NOMO-1 treated with DMSO at 0.1 percent for 48 hours (cell line): Measurements from ENCODE around the gene ARTN.

Experiments used
- DNase-seq: peaks from one replicate; lab custom pipeline; 2025; ENCODE audit not compliant: unreplicated experiment; lab: John Stamatoyannopoulos, UW

ARTN gene

DNA sequence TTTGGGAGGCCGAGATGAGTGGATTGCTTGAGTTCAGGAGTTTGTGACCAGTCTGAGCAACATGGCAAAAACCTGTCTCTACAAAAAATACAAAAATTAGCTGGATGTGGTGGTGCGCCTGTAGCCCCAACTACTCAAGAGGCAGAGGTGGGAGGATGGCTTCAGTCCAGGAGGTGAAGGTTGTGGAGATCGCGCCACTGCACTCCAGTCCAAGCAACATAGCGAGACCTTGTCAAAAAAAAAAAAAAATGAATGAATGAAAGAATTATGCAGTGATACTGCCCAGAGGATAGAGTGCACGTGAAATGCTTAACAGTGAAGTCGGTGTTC lies 35.8 kb downstream of the ARTN start:
- DNase-seq: no peak

- DNase-seq: peak; percentile 97
Measured at GRCh38 chr1:43969746-43970466, 36.3 kb downstream of the ARTN start, which contains the start of gene DPH2. Gene DPH2 (plus strand): TSS chr1:43970010. CDS start chr1:43970176, 166 bp downstream.

DNA sequence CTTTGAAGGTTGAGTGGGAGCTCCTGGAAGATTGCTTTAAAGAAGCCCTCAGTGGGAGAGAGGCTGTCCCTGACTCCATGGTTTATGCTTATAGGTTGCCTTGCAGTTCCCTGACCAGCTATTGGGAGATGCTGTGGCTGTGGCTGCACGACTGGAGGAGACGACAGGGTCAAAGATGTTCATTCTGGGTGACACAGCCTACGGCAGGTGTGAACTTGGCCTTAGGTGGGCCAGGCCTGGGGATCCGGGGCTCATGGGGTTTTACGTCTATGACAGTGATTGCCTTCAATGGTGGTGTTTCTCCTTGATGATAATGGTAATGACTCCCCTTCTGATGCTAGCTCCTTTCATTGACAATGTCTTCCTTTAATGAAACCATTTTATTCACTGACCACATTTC lies 36.9 kb downstream of the ARTN start:
- no peak for DNase-seq

GRCh38 chr1:43970911-43971310 lies 37.3 kb downstream of the ARTN start:
- DNase-seq: no peak

DNA sequence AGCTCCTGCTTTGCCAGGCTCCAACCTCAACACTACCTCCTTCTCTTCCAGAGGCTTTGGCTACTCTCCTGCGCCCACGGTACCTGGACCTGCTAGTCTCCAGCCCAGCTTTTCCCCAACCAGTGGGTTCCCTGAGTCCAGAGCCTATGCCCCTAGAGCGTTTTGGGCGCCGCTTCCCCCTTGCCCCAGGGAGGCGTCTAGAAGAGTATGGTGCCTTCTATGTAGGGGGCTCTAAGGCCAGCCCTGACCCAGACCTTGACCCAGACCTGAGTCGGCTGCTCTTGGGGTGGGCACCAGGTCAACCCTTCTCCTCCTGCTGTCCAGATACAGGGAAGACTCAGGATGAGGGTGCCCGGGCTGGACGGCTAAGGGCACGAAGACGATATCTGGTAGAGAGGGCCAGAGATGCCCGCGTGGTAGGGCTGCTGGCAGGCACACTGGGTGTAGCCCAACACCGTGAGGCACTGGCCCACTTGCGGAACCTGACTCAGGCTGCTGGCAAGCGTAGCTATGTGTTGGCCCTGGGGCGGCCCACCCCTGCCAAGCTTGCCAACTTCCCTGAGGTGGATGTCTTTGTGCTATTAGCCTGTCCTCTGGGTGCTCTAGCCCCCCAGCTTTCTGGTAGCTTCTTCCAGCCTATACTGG lies 37.9 kb downstream of the ARTN start:
- no peak for DNase-seq

- no peak for DNase-seq
Measured at GRCh38 chr1:43973981-43974442, 40.4 kb downstream of the ARTN start.

DNA sequence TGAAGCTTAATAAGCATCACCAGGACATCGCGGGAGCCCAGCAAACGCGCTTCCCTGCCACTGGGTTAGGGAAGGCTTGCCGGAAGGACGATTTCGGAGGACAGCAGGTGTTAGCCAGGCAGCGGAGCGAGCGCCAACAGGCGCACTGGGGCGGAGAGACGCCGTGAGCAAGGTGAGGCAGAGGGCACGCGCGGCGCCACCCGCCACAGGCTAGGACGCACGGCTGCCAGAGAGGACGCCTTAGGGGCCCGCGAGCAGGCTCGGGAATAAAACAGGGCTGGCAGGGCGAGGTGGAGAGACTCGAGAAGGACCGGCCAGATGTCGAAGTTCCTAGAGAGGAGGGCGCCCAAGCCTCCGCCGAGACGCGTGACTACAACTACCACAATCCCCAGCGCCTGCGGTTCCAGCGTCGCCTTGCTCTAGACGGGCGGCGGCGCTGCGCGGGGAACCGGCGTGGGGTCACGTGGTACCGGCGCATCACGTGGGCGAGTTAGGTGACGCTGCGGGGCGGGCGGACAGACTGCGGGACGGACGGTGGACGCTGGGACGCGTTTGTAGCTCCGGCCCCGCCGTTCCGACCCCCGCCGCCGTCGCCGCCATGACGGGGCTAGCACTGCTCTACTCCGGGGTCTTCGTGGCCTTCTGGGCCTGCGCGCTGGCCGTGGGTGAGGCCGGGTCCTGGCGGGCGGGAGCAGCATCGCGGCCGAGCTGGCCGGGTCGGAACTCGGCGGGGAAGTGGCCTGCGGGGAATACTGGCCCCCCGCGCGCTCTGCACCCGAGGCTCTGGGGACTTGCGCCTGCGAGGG lies 41.0 kb downstream of the ARTN start, which contains the start of gene ATP6V0B:
Gene ATP6V0B (plus strand): TSS at position 518 of the 806 bp plus-strand sequence. CDS start 81 bp downstream, at position 599.
- peak; percentile 90 for DNase-seq

- DNase-seq: peak; percentile 71
Measured at GRCh38 chr1:43975249-43975961, 41.8 kb downstream of the ARTN start.

GRCh38 chr1:43976045-43976444 lies 42.4 kb downstream of the ARTN start:
- no peak for DNase-seq

- DNase-seq: no peak
Measured at GRCh38 chr1:43976890-43977289, 43.3 kb downstream of the ARTN start.

DNA sequence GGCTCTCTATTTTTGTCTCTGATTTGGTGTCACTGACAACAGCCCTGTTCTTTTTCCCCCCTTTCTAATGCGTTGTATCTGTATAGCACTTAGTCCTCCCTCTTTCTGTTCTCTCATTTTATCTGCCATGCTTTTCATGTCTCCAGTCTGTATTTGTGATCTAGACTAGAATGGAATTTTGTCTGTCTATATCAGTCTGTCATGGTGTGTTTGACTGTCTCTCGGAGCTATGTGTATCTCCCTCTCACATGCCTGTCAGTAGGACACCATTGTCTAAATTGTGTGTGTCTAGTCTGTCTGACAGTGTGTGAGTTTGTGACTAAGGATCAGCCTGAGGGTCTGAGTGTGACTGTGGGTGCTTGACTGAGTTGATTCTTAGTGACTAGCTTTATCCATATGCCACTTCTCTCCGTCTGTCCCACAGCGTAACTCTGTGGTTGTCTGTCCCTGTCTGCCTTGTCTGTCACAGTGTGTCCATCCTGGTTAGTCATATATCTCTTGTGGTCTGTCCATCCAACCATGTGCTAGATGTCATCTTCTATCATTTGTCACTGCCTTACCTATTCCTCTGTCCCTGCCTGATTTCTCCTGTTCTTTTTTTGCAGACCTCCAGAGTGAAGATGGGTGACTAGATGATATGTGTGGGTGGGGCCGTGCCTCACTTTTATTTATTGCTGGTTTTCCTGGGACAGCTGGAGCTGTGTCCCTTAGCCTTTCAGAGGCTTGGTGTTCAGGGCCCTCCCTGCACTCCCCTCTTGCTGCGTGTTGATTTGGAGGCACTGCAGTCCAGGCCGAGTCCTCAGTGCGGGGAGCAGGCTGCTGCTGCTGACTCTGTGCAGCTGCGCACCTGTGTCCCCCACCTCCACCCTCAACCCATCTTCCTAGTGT lies 44.0 kb downstream of the ARTN start:
- no peak for DNase-seq

DNA sequence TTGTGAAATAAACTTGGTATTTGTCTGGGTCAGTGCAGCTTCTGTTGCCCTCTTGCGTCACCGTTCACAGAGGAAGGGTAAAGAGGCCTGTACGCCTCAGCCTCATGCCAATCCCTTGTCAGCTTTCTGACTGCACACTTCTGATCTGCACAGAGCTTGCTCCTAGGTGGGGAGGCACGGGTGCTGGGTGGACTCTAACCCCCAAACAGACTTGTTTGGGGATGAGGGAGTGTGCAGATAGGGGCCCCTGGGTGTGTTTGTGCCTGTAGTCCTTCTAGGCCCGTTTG lies 44.6 kb downstream of the ARTN start:
- peak; percentile 30 for DNase-seq

DNA sequence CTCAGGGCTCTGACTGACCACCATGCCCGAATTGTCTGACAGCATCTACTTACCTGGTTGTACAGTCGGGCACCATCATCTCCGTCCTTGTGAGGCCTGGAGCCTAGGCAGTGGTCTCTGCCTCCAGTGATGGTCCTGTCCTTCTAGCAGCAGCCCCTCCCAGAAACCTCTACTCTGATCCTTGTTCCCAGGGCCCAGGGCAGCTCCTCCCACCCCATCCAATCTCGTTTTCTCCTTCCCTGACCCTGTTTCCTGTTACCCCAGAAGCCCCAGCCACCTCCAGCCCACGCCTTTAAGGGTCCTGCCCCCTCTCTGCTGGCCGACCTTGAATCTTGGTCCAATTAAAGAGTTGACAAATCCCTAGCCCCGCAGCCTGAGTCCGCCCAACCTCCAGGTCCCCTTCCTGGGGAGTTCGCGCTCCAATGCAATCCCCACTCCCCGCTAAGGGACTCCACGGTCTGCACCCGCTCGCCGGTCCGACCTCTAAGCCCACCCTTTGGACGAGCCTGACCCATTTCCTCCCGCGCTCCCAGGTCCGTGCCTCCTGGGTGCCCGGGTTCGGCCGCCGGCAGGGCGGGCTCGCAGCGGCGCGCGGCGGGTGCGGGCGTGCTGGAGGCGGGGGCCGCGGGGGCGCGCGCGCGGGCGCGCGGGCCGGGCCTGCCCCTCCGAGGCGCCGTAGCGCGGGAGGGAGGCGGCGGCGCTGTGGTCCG lies 45.1 kb downstream of the ARTN start, which contains the start of gene B4GALT2:
Gene B4GALT2 (plus strand): TSS at position 660 of the 710 bp plus-strand sequence. CDS start 1,951 bp downstream, outside the sequence.
- DNase-seq: no peak

DNA sequence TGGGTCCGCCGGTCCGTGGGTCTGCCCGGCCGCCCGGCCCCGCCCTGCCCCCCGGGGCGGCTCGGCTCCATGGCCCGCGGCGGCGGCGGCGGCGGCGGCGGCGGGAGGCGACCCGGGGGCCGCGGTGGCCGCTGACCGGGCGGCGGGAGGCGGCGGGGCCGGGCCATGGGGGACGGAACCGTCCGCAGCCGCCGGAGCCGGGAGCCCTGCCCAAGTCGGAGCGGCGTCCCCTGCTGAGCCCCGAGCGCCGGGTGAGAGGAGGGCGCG lies 45.6 kb downstream of the ARTN start:
- DNase-seq: no peak

DNA sequence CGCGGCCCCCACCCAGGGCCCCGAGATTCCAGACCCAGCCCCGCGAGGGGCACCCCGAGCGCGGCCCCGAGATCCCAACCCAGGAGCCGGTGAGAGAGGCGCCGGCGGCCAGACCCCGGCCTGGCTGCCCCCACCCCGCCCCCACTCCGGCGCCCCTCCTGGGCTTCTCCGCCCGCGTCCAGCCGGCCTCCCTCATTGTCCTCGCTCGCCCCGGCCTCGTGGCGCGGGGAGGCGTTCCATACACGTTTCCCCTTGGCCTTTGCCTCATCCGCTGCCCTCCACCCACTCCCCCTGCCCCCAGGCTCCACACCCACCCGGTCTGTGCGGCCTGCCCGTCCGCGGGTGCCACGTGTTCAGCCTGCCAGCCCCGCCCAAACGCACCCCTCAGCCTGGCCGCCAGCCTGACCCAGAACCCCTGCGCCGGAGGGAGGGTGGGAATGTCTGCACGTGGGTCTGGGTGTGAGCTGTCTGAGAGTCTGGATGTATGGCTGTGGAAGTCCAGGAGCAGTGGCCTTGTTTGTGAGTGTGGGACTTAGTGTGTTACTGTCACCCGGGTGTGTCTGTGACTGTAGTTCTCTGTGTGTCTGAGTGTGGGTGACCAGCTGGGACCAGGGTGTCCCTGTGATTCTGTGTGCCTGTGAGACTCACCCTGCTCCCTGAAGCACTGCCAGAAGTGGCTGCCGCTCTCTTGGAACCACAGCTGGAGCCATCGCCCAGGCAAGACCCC lies 46.1 kb downstream of the ARTN start:
- no peak for DNase-seq

- no peak for DNase-seq
Measured at GRCh38 chr1:43980255-43981134, 46.9 kb downstream of the ARTN start.

DNA sequence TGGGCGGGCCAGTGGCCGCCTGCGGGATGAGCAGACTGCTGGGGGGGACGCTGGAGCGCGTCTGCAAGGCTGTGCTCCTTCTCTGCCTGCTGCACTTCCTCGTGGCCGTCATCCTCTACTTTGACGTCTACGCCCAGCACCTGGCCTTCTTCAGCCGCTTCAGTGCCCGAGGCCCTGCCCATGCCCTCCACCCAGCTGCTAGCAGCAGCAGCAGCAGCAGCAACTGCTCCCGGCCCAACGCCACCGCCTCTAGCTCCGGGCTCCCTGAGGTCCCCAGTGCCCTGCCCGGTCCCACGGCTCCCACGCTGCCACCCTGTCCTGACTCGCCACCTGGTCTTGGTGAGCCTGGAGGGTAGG lies 47.5 kb downstream of the ARTN start:
- DNase-seq: no peak

GRCh38 chr1:43981636-43982035 lies 48.0 kb downstream of the ARTN start:
- DNase-seq: no peak
